ENCODE measurements around the gene KCTD10. TPM values are rescaled to one million over a fixed set of nuclear protein-coding genes. Genes with fewer than 3 reads are reported as not detected.

Gene KCTD10
- total and polyA plus RNA-seq, 9 of the 15 experiments (the other 6 are each of a cell fraction or from before 2014, with no cell fraction given), result 1.9 to 37.5 (median 15.7) TPM

DNA sequence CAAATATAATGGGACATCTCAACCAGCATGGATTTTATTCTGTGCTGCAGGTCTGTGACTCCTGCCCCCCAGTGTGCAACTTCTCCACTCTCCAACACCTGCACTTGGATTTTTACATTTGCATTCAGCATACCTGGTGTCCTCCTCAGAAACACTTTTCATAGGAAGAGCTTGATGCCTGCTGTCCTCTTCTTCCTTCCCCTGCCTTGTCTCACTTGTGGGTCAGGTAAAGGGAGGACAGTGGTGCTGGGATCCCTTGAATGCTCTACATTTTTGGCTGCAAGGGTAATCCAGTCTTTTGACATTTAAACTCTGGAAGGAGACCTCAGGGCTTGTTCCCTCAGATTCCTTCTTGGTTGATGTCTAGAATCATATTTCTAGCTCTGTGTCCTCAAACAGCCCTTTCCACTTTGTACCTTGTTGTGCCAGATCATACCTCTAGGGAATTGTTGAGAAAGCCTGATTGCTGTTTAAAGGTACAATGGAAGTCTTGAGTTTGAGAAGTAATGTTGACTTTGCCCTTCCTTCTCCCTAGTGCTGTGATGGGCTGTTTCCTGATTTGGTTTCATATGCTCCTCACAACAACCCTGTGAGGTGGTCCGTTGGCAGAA lies 13.0 kb upstream of the KCTD10 start:
- H3K36me3 ChIP-seq (ENCODE audit: control insufficient read depth, insufficient read depth, low read length), result peaks cover 80% of the 10 kb centered on the region
- BruUV-seq (replicated peaks), result no TSS peak
- H3K4me3 ChIP-seq, result no peak overlapping the region
- FAIRE-seq, result no peak
- no peak for ATAC-seq
- H3K4me1 ChIP-seq (replicated peaks in 1 of 2; ENCODE audit: control insufficient read depth in 2 of 2, insufficient read depth in 2 of 2, low read length in 2 of 2), result no peaks in the 10 kb centered on the region
- no peaks in the 10 kb centered on the region for H4K20me1 ChIP-seq (replicated peaks; ENCODE audit: control insufficient read depth, insufficient read depth, low read length)
- no peak overlapping the region for H3K4me2 ChIP-seq (ENCODE audit: insufficient read depth, low read length)
- no peaks in the 10 kb centered on the region for H3K27me3 ChIP-seq (ENCODE audit: control insufficient read depth in 2 of 2, insufficient read depth in 2 of 2, low read length in 2 of 2)
- no peak overlapping the region for H3K9ac ChIP-seq (ENCODE audit: insufficient read depth in 1 of 2, low read depth in 2 of 2, low read length in 2 of 2)
- intact Hi-C loops (cut with micrococcal nuclease) (no loop called here), in situ Hi-C loops (cut with MboI) (no loop called here)
- no peak overlapping the region for H2AFZ ChIP-seq (ENCODE audit: low read depth, low read length)
- H3K9me1 ChIP-seq (ENCODE audit: control insufficient read depth, insufficient read depth, low read length), result no peaks in the 10 kb centered on the region
- no peak for DNase-seq (ENCODE audit: extremely low read depth in 1 of 4, low spot score in 3 of 4)
- TF ChIP-seq ELF1 (tag; IDR thresholded peaks at IDR 0.05) (no peak), SMAD3 (CRISPR knock-in tag; conservative IDR thresholded peaks at IDR 0.05) (no peak), ZNF445 (CRISPR knock-in tag; IDR thresholded peaks at IDR 0.05; ENCODE audit: low read depth) (no peak), TOE1 (IDR thresholded peaks at IDR 0.05; ENCODE audit: borderline replicate concordance) (no peak), TOE1 (CRISPR knock-in tag; IDR thresholded peaks at IDR 0.05; ENCODE audit: borderline replicate concordance, low read depth) (no peak)
- no peaks in the 10 kb centered on the region for H3K79me2 ChIP-seq (ENCODE audit: control insufficient read depth, insufficient read depth, low read length)
- no peaks in the 10 kb centered on the region; the same call in 1 of the 2 replicates for H3K9me3 ChIP-seq (replicated peaks; ENCODE audit: control insufficient read depth, insufficient read depth, low read depth, low read length)
- ChIA-PET CTCF (ENCODE audit: low intra/inter-chr PET ratio) (no interaction called here), POLR2A (interaction anchor here (0.9 kb wide), 1 partner anchor 29 kb away, joined by 3 read pairs; no protein-coding TSS in a partner anchor)
- no peak overlapping the region for H3K27ac ChIP-seq (ENCODE audit: extremely low read depth, low read depth, low read length)
- WGBS (ENCODE audit: insufficient coverage, low coverage, missing lambda C conversion rate), result 80% methylated on average over 1 of the region's 1 CpG
